ENCODE results near the gene REX1BD.
"Not testable (repeated sequence)": the region's sequence is repeated elsewhere in the genome, so short reads cannot be mapped to it uniquely, and the experiment has no call there.

REX1BD gene

DNA sequence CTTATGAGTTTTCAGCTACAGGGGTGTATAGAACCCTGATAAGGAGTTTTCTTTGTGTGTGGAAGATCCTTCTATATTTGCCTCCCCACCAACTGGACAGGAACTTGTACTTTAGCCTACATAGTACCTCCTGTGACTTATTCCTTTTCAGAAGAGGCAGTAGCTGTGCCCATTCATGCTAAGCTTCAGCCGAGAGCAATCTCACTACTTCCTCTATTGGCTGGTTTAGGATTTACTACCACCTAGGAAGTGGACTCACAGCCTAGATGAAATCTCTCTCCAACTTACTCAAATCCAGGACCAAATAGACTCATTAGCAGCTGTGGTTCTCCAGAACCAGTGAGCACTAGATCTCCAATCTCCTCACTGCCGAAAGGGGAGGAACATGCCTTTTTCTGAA, 2.3 kb upstream of the REX1BD start:
- peaks cover 29% of the 10 kb centered on the region for H3K4me1 ChIP-seq (ENCODE audit: control insufficient read depth, insufficient read depth, low read length)
- no peak overlapping the region for H3K9ac ChIP-seq (ENCODE audit: low read length in 2 of 2)
- H3K27me3 ChIP-seq (ENCODE audit: control insufficient read depth in 1 of 2, insufficient read depth in 2 of 2, low read length in 2 of 2) = no peaks in the 10 kb centered on the region
- no peak overlapping the region for H3K27ac ChIP-seq (ENCODE audit: low read length)
- no peak overlapping the region for H3K4me3 ChIP-seq (ENCODE audit: low read length in 2 of 2)
- peaks cover 0 to 3% of the 10 kb centered on the region in 2 donors for H3K36me3 ChIP-seq (ENCODE audit: control insufficient read depth in 2 of 2, insufficient read depth in 2 of 2, low read length in 2 of 2)
- no peaks in the 10 kb centered on the region for H3K9me3 ChIP-seq (ENCODE audit: control insufficient read depth in 2 of 2, low read length in 2 of 2)

DNA sequence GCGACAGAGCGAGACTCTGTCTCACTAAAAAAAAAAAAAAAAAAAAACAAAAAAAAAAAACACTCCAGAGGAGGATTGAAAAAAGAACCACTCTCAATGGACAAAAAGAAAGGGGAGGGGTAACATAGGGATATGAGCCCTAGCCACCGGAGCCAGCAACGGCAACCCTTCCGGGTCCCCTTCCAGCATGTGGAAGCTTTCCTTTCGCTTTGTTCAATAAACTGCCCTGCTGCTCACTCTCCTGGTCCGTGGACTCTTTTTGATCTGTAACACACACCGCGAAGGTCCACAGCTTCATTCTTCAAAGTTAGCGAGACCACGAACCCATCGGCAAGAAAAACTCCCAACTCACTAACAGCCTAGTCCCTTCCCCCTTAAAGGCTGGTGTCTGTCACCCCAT, 1.0 kb upstream of the REX1BD start:
- H3K9me3 ChIP-seq (ENCODE audit: control insufficient read depth in 2 of 2, low read length in 2 of 2) = no peaks in the 10 kb centered on the region
- peak overlapping the region in 1 of 2 donors; percentile 85 for H3K4me3 ChIP-seq (ENCODE audit: low read length in 2 of 2)
- peak overlapping the region; percentile 49 for H3K27ac ChIP-seq (ENCODE audit: low read length)
- H3K4me1 ChIP-seq (ENCODE audit: control insufficient read depth, insufficient read depth, low read length) = peaks cover 29% of the 10 kb centered on the region
- H3K36me3 ChIP-seq (ENCODE audit: control insufficient read depth in 2 of 2, insufficient read depth in 2 of 2, low read length in 2 of 2) = peaks cover 0 to 3% of the 10 kb centered on the region in 2 donors
- H3K27me3 ChIP-seq (ENCODE audit: control insufficient read depth in 1 of 2, insufficient read depth in 2 of 2, low read length in 2 of 2) = no peaks in the 10 kb centered on the region
- H3K9ac ChIP-seq (ENCODE audit: low read length in 2 of 2) = no peak overlapping the region

DNA sequence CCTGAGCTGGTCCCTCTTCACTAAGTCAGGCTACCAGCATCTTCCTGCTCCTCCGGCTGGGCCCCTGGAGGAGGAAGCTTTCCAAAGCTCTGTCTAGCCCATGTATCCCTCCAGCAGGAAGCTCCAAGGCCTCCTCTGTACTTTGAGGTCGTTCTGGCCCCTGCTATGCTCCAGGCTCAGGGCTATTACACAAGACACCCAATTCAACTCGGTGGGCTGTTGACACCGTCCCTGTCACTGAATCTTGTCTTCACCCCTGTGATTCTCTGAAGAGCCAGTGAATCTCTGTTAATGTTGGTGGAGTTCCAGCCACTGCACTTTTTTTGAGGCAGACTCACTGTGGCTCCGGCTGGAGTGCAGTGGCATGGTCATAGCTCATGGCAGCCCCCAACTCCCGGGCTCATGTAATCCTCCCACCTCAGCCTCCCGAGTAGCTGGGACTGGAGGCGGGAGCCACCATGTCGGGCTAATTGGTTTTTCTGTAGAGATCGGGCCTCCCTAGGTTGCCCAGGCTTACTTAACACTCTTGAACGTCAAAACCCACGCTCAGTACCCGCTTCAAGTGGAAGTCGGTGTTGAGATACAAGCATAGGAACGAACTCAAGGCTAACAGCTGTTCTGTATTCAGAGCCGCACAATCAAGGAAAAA, 512 bp upstream of the REX1BD start:
- H3K27me3 ChIP-seq (ENCODE audit: control insufficient read depth in 1 of 2, insufficient read depth in 2 of 2, low read length in 2 of 2) = no peaks in the 10 kb centered on the region
- H3K27ac ChIP-seq (ENCODE audit: low read length) = peak overlapping the region; percentile 49

GRCh38 chr19:18589380-18590272, 1.0 kb downstream of the REX1BD start:
- peak overlapping the region; percentile 60 for H3K9ac ChIP-seq (ENCODE audit: low read length in 2 of 2)
- H3K4me3 ChIP-seq (ENCODE audit: low read length in 2 of 2) = peak overlapping the region; percentile 73 to 85
- H3K9me3 ChIP-seq (ENCODE audit: control insufficient read depth in 2 of 2, low read length in 2 of 2) = no peaks in the 10 kb centered on the region
- peaks cover 0 to 3% of the 10 kb centered on the region in 2 donors for H3K36me3 ChIP-seq (ENCODE audit: control insufficient read depth in 2 of 2, insufficient read depth in 2 of 2, low read length in 2 of 2)
- H3K27me3 ChIP-seq (ENCODE audit: control insufficient read depth in 1 of 2, insufficient read depth in 2 of 2, low read length in 2 of 2) = no peaks in the 10 kb centered on the region
- H3K4me1 ChIP-seq (ENCODE audit: control insufficient read depth, insufficient read depth, low read length) = peaks cover 34% of the 10 kb centered on the region
- peak overlapping the region; percentile 49 for H3K27ac ChIP-seq (ENCODE audit: low read length)

More for the DNA sequence above, 512 bp upstream of the REX1BD start:
- H3K9me3 ChIP-seq (ENCODE audit: control insufficient read depth in 2 of 2, low read length in 2 of 2) = no peaks in the 10 kb centered on the region
- H3K36me3 ChIP-seq (ENCODE audit: control insufficient read depth in 2 of 2, insufficient read depth in 2 of 2, low read length in 2 of 2) = peaks cover 0 to 3% of the 10 kb centered on the region in 2 donors
- peak overlapping the region; percentile 73 to 85 for H3K4me3 ChIP-seq (ENCODE audit: low read length in 2 of 2)
- peak overlapping the region; percentile 60 to 62 for H3K9ac ChIP-seq (ENCODE audit: low read length in 2 of 2)
- H3K4me1 ChIP-seq (ENCODE audit: control insufficient read depth, insufficient read depth, low read length) = peaks cover 29% of the 10 kb centered on the region

DNA sequence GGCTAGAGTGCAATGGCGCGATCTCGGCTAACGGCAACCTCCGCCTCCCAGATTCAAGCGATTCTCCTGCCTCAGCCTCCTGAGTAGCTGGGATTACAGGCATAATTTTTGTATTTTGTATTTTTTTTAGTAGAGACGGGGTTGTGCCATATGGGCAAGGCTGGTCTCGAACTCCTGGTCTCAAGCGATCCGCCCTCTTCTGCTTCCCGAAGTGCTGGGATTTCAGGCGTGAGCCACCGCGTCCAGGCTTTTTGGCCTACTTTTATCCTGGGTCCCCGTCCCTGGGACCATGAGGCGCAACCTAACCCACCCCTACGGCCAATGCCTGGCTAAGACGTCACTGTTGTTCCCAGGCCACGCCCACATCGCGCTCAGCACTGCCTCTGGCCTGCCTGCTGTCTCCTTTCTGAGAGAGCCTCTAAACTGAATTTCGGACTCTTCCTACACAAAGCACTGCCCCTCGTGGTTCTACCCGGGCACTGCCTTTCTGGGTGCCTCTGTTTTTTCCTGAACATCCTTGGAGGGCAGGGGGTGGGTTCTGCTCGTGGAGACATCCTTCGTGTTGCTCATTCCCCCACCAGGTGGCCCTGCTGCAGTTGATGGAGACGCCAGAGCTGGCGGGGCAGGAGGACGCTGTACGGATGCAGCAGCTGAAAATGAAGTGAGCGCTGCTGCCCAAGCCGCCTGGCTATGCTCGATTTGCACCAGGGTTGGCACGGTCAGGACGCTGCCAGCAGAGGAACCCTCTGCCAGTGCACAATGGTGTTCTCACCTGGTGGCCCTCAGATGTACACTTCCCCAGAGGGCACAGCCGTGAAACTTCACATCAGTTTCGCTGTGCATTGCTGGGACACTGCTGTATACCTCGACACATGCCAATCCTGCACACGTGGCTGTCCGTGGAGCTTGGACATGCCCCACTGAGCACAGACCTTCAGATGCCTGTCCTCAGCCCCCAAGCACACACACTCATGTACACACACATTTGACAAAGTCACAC, 2.0 kb downstream of the REX1BD start:
- Histone ChIP-seq H3K27ac (ENCODE audit: low read length) (no peak overlapping the region), H3K4me3 (ENCODE audit: low read length in 2 of 2) (peak overlapping the region; percentile 73 to 85), H3K4me1 (ENCODE audit: control insufficient read depth, insufficient read depth, low read length) (peaks cover 40% of the 10 kb centered on the region), H3K27me3 (ENCODE audit: control insufficient read depth in 1 of 2, insufficient read depth in 2 of 2, low read length in 2 of 2) (peaks cover 0 to 3% of the 10 kb centered on the region in 2 donors), H3K36me3 (ENCODE audit: control insufficient read depth in 2 of 2, insufficient read depth in 2 of 2, low read length in 2 of 2) (peaks cover 0 to 3% of the 10 kb centered on the region in 2 donors), H3K9ac (ENCODE audit: low read length in 2 of 2) (no peak overlapping the region), H3K9me3 (ENCODE audit: control insufficient read depth in 2 of 2, low read length in 2 of 2) (no peaks in the 10 kb centered on the region)

- peaks cover 40% of the 10 kb centered on the region for H3K4me1 ChIP-seq (ENCODE audit: control insufficient read depth, insufficient read depth, low read length)
These were observed 3.3 kb downstream of the REX1BD start for GRCh38 chr19:18591735-18592385.

GRCh38 chr19:18592732-18593131, 4.1 kb downstream of the REX1BD start:
- H3K27me3 ChIP-seq (ENCODE audit: control insufficient read depth in 1 of 2, insufficient read depth in 2 of 2, low read length in 2 of 2); H3K9ac ChIP-seq (ENCODE audit: low read length in 2 of 2); H3K4me3 ChIP-seq (ENCODE audit: low read length in 2 of 2); H3K36me3 ChIP-seq (ENCODE audit: control insufficient read depth in 2 of 2, insufficient read depth in 2 of 2, low read length in 2 of 2); H3K9me3 ChIP-seq (ENCODE audit: control insufficient read depth in 2 of 2, low read length in 2 of 2); H3K27ac ChIP-seq (ENCODE audit: low read length): not testable (repeated sequence)
- peaks cover 39% of the 10 kb centered on the region for H3K4me1 ChIP-seq (ENCODE audit: control insufficient read depth, insufficient read depth, low read length)

More at GRCh38 chr19:18591735-18592385, 3.3 kb downstream of the REX1BD start:
- H3K27me3 ChIP-seq (ENCODE audit: control insufficient read depth in 1 of 2, insufficient read depth in 2 of 2, low read length in 2 of 2) = peaks cover 0 to 5% of the 10 kb centered on the region in 2 donors
- H3K9ac ChIP-seq (ENCODE audit: low read length in 2 of 2) = no peak overlapping the region
- H3K4me3 ChIP-seq (ENCODE audit: low read length in 2 of 2) = no peak overlapping the region
- no peak overlapping the region for H3K27ac ChIP-seq (ENCODE audit: low read length)
- no peaks in the 10 kb centered on the region for H3K9me3 ChIP-seq (ENCODE audit: control insufficient read depth in 2 of 2, low read length in 2 of 2)
- H3K36me3 ChIP-seq (ENCODE audit: control insufficient read depth in 2 of 2, insufficient read depth in 2 of 2, low read length in 2 of 2) = peaks cover 0 to 3% of the 10 kb centered on the region in 2 donors

- Histone ChIP-seq H3K4me3 (ENCODE audit: low read length in 2 of 2) (peak overlapping the region in 1 of 2 donors; percentile 59), H3K36me3 (ENCODE audit: control insufficient read depth in 2 of 2, insufficient read depth in 2 of 2, low read length in 2 of 2) (peaks cover 0 to 3% of the 10 kb centered on the region in 2 donors), H3K27ac (ENCODE audit: low read length) (no peak overlapping the region), H3K9me3 (ENCODE audit: control insufficient read depth in 2 of 2, low read length in 2 of 2) (no peaks in the 10 kb centered on the region), H3K9ac (ENCODE audit: low read length in 2 of 2) (no peak overlapping the region), H3K4me1 (ENCODE audit: control insufficient read depth, insufficient read depth, low read length) (peaks cover 31% of the 10 kb centered on the region), H3K27me3 (ENCODE audit: control insufficient read depth in 1 of 2, insufficient read depth in 2 of 2, low read length in 2 of 2) (peaks cover 7 to 14% of the 10 kb centered on the region in 2 donors)
These were observed 4.9 kb downstream of the REX1BD start for GRCh38 chr19:18593367-18594095.

DNA sequence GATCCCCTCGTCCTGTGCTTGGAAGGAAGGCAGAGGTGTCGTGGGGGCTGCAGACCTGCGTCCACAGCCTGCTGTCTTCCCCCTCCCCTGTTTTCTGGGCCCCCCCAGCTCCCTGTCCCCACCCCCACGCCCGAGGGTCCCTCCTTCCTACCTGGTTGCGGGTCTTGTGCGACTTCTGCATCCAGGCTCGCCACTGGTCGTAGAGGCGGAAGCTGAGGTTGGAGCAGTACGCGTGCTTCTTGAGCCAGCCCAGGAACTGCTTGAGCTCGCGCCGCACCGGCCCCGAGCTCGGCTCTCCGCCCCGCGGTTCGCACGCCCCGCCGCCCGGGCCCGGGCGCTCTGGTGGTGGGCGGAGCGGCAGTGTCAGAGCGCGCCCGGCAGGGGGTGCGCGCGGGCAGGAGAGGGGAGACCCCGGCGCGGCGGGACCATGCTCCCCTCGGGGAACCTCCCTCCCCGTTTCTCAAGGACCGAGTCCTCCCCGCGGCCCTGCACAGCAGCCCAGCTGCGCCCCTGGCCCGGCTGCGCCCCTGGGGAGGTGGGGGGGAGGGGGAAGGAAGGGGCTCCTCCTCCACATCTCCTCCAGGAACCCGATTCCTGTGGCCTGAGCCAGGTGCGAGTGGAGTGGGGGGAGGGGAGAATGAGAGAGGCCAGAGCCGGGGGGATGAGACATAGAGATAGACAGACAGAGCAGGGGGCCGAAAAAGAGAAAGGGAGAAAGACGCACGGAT, 5.7 kb downstream of the REX1BD start:
- Histone ChIP-seq H3K27ac (ENCODE audit: low read length) (no peak overlapping the region), H3K9ac (ENCODE audit: low read length in 2 of 2) (peak overlapping the region; percentile 55 to 57), H3K4me1 (ENCODE audit: control insufficient read depth, insufficient read depth, low read length) (peaks cover 24% of the 10 kb centered on the region), H3K27me3 (ENCODE audit: control insufficient read depth in 1 of 2, insufficient read depth in 2 of 2, low read length in 2 of 2) (peaks cover 13 to 21% of the 10 kb centered on the region in 2 donors), H3K36me3 (ENCODE audit: control insufficient read depth in 2 of 2, insufficient read depth in 2 of 2, low read length in 2 of 2) (peaks cover 0 to 3% of the 10 kb centered on the region in 2 donors), H3K4me3 (ENCODE audit: low read length in 2 of 2) (peak overlapping the region; percentile 49 to 59), H3K9me3 (ENCODE audit: control insufficient read depth in 2 of 2, low read length in 2 of 2) (no peaks in the 10 kb centered on the region)

All from stomach smooth muscle (tissue), 2 donors.